K562 (cell line): Measurements from ENCODE around the gene GBF1. TPM values are rescaled to one million over a fixed set of nuclear protein-coding genes. Genes with fewer than 3 reads are reported as not detected.

Experiments used
- ATAC-seq: fragments of 200-7000 bp; cut with Tn5 transposase; 3 replicates; pipeline ENCODE4 v1.9.1; 2020; ENCODE audit warnings: moderate library complexity
- BruUV-seq: library from RNA; stranded (reverse); fragments of 400-500 nt; replicated peaks from 2 replicates; lab custom pipeline; 2021; lab: Mats Ljungman, UMichigan
- CTCF ChIA-PET: fragments of 300-600 bp; formaldehyde crosslinking; extraction: SDS; loops from one replicate; lab custom pipeline; 2021; ENCODE audit warnings: low intra/inter-chr PET ratio; lab: Yijun Ruan, JAX
- POLR2A ChIA-PET: fragments of 300-600, 350-650 bp; sonication (Branson Sonifier 250); formaldehyde crosslinking; extraction: SDS; loops from one replicate; lab custom pipeline; 2021; ENCODE audit warnings: antibody characterized with exemption, inconsistent platforms; lab: Yijun Ruan, JAX
- DNase-seq, 4 experiments: peaks; one replicate each; pipeline versions ENCODE4 v3.0.0 to v3.0.0-alpha.2; 2011 to 2018; ENCODE audit warnings: low spot score in 3 of 4, mixed read lengths in 3 of 4; ENCODE audit errors: extremely low read depth in 1 of 4
- FAIRE-seq: peaks from 2 replicates; lab custom pipeline; 2011; peaks lifted over from hg19 to GRCh38; lab: Jason Lieb, UNC
- H2AFZ ChIP-seq: 2 replicates; pipeline ENCODE4 v1.6.0; 2011; ENCODE audit warnings: low read depth, low read length, control low read depth, inconsistent platforms
- H3K27ac ChIP-seq: fragments of 200-600 bp; 3 replicates; pipeline ENCODE4 v1.8.0; 2011; ENCODE audit warnings: low read depth, mild to moderate bottlenecking, control low read depth, inconsistent platforms, low read length, moderate library complexity, mixed read lengths; ENCODE audit errors: extremely low read depth
- H3K27me3 ChIP-seq, 2 experiments: fragments of 300-600 bp in 1 of 2; 2 replicates in 1 of 2; 3 replicates in 1 of 2; pipeline versions ENCODE4 v1.6.0 to v1.8.0; 2011; ENCODE audit warnings: inconsistent platforms in 2 of 2, low read length in 2 of 2, mild to moderate bottlenecking in 1 of 2, mixed read lengths in 1 of 2, moderate library complexity in 1 of 2; ENCODE audit not compliant: control insufficient read depth in 2 of 2, insufficient read depth in 2 of 2
- H3K36me3 ChIP-seq: fragments of 300-600 bp; 3 replicates; pipeline ENCODE4 v1.8.0; 2011; ENCODE audit warnings: mild to moderate bottlenecking, low read length, inconsistent platforms; ENCODE audit not compliant: control insufficient read depth, insufficient read depth
- H3K4me1 ChIP-seq, 2 experiments: fragments of 200-600 bp in 1 of 2; replicated peaks in 1 of 2; 2 replicates in 1 of 2; 3 replicates in 1 of 2; pipeline versions ENCODE4 v1.5.1 to v1.8.0; 2011; ENCODE audit warnings: inconsistent platforms in 2 of 2, low read length in 2 of 2, mild to moderate bottlenecking in 1 of 2, mixed read lengths in 1 of 2, moderate library complexity in 1 of 2; ENCODE audit not compliant: control insufficient read depth in 2 of 2, insufficient read depth in 2 of 2
- H3K4me2 ChIP-seq: 2 replicates; pipeline ENCODE4 v1.6.1; 2011; ENCODE audit warnings: low read length, control low read depth, inconsistent platforms, mixed read lengths; ENCODE audit not compliant: insufficient read depth
- H3K4me3 ChIP-seq: fragments of 200-600 bp; sonication (generic), shearing (Covaris generic); 2 replicates; pipeline ENCODE4 v1.5.1; 2016; ENCODE audit warnings: control low read depth, inconsistent platforms
- H3K79me2 ChIP-seq: fragments of 200-600 bp; 3 replicates; pipeline ENCODE4 v1.8.0; 2011; ENCODE audit warnings: low read length, inconsistent platforms; ENCODE audit not compliant: control insufficient read depth, insufficient read depth
- H3K9ac ChIP-seq, 2 experiments: 2 replicates each; pipeline versions ENCODE4 v1.6.0 to v1.6.1; 2011; ENCODE audit warnings: low read depth in 2 of 2, low read length in 2 of 2, control low read depth in 1 of 2, inconsistent platforms in 1 of 2, mild to moderate bottlenecking in 1 of 2, mixed read lengths in 1 of 2; ENCODE audit not compliant: insufficient read depth in 1 of 2
- H3K9me1 ChIP-seq: one replicate; pipeline ENCODE4 v1.6.0; 2011; ENCODE audit warnings: inconsistent platforms, mild to moderate bottlenecking, low read length, moderate library complexity; ENCODE audit not compliant: control insufficient read depth, insufficient read depth
- H3K9me3 ChIP-seq: replicated peaks from 2 replicates; pipeline ENCODE4 v1.5.1; 2011; ENCODE audit warnings: low read depth, low read length, inconsistent platforms; ENCODE audit not compliant: control insufficient read depth, insufficient read depth
- H4K20me1 ChIP-seq: replicated peaks from 2 replicates; pipeline ENCODE4 v1.6.1; 2011; ENCODE audit warnings: low read length, inconsistent platforms, mixed read lengths; ENCODE audit not compliant: control insufficient read depth, insufficient read depth
- LCOR ChIP-seq: sonication (generic); formaldehyde crosslinking; IDR thresholded peaks from 2 replicates; pipeline ENCODE4 v1.8.0; 2022; ENCODE audit warnings: mild to moderate bottlenecking, missing genetic modification reagents
- SIRT6 ChIP-seq: IDR thresholded peaks from one replicate; pipeline ENCODE4 v1.6.1; 2012; ENCODE audit warnings: low read depth, mild to moderate bottlenecking, control low read depth, inconsistent platforms, low read length, moderate library complexity
- SRSF3 ChIP-seq: fragments of 200-400 bp; formaldehyde crosslinking; IDR thresholded peaks from 2 replicates; pipeline ENCODE4 v1.6.1; 2016; ENCODE audit warnings: mild to moderate bottlenecking, low read length, moderate library complexity; ENCODE audit not compliant: insufficient read depth
- WGBS: fragments of 100-300 bp; shearing (Covaris generic); methylation state at CpG from one replicate; pipeline ENCODE4 v1.1.6; 2016; ENCODE audit warnings: low coverage, mixed read lengths; ENCODE audit not compliant: insufficient coverage; ENCODE audit errors: missing lambda C conversion rate; 5-methylcytosine and 5-hydroxymethylcytosine counted together
- in situ Hi-C: fragments of 300-500 bp; cut with MboI; formaldehyde crosslinking; loops from 4 replicates; pipeline ENCODE4 v1.15.0; 2018; ENCODE audit warnings: inconsistent platforms, mixed read lengths
- intact Hi-C: fragments of 100-400 bp; cut with micrococcal nuclease; formaldehyde crosslinking; loops from 2 replicates; pipeline ENCODE4 v1.14.2; 2022
- polyA plus RNA-seq, 8 experiments: library from polyadenylated mRNA; depleted of rRNA in 4 of 8; stranded (reverse) in 5 of 8; unstranded in 3 of 8; fragments of >200 nt; fragmentation: Nextera tagmentation in 2 of 8; fragmentation: Illumina TruSeq in 1 of 8; extraction: Ambion mirVana in 2 of 8; extraction: Trizol in 1 of 8; gene quantifications; 2 replicates each; pipeline versions ENCODE4 v1.2.1 to v1.2.3, GENCODE V29; 2011 to 2014; ENCODE audit warnings: inconsistent platforms in 1 of 8, missing spikeins in 1 of 8
- total RNA-seq, 7 experiments: library from RNA; depleted of rRNA in 6 of 7; stranded (reverse); fragments of >200 nt in 6 of 7; fragmentation: Illumina TruSeq in 2 of 7; extraction: Trizol in 2 of 7; gene quantifications; 2 replicates each; pipeline versions ENCODE4 v1.2.1 to v1.2.3, GENCODE V29; 2011 to 2021; ENCODE audit warnings: low replicate concordance in 1 of 7
- TF ChIP-seq, protein P1 (sequence below), 2 experiments: fragments of 450-650 bp in 1 of 2; sonication (generic) in 1 of 2; formaldehyde crosslinking in 1 of 2; IDR thresholded peaks in 1 of 2; conservative IDR thresholded peaks in 1 of 2; 2 replicates each; pipeline versions ENCODE4 v1.6.1 to v1.8.1; 2016 to 2023; ENCODE audit warnings: mild to moderate bottlenecking in 2 of 2, moderate library complexity in 2 of 2, inconsistent platforms in 1 of 2, missing genetic modification reagents in 1 of 2
- TF ChIP-seq, protein P2 (sequence below): fragments of 250-450 bp; sonication (Bioruptor Pico); IDR thresholded peaks from 2 replicates; pipeline ENCODE4 v1.5.0; 2022; ENCODE audit warnings: mild to moderate bottlenecking

GBF1 gene
- total and polyA plus RNA-seq, 9 of the 15 experiments (the other 6 are each of a cell fraction or from before 2014, with no cell fraction given), result 0.69 to 28.0 (median 10.3) TPM

DNA sequence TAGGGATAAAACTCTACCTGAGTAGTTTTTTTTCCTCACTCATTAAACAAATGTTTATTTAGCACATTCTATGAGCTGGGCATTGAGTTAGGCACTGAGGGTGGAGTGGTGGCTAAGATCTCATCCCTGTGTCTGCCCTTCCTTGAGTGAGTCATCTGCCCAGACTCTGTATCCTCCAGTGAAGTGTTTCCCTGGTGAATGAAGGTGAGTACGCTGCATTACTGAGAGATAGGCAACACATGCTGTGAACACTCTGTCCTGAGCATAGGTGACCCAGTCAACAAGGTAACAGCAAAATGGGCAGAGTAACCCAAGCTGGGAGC is 9.8 kb upstream of the GBF1 start:
- ChIA-PET POLR2A (interaction anchor here (0.6 kb wide), 1 partner anchor 91 kb away, joined by 4 read pairs; no protein-coding TSS in a partner anchor), CTCF (no interaction called here)
- BruUV-seq, result no TSS peak
- Histone ChIP-seq H3K9ac (0 out of 4 replicates have a peak overlapping the region, but pooled peaks of 1 of the 2 experiments have one; percentile 26), H3K9me3 (no peaks in the 10 kb centered on the region), H3K4me2 (no peak overlapping the region), H3K27me3 (peaks cover 0 to 3% of the 10 kb centered on the region in 2 experiments; a peak in 1 of 5 replicates), H3K9me1 (no peaks in the 10 kb centered on the region), H3K4me1 (peaks cover 4 to 19% of the 10 kb centered on the region in 2 experiments; a peak in 3 of 5 replicates), H3K79me2 (no peaks in the 10 kb centered on the region), H4K20me1 (no peaks in the 10 kb centered on the region), H3K36me3 (no peaks in the 10 kb centered on the region), H3K4me3 (no peak overlapping the region), H2AFZ (no peak overlapping the region)
- in situ Hi-C loops, result loop anchor here (25.0 kb wide), 1 partner anchor 352 kb away; no protein-coding TSS in a partner anchor
- WGBS, result 83% methylated on average over 1 of the region's 1 CpG
- intact Hi-C loops, result no loop called here
- TF ChIP-seq LCOR (CRISPR knock-in tag), result no peak
- TF ChIP-seq SRSF3, result no peak
- no peak for TF ChIP-seq SIRT6
- TF ChIP-seq, protein P1, sequence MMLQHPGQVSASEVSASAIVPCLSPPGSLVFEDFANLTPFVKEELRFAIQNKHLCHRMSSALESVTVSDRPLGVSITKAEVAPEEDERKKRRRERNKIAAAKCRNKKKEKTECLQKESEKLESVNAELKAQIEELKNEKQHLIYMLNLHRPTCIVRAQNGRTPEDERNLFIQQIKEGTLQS (IDR thresholded peaks at IDR 0.05), result 0 out of 2 replicates have a peak, but pooled peaks have one; percentile 13
- TF ChIP-seq, protein P1 (CRISPR knock-in tag; conservative IDR thresholded peaks at IDR 0.05), result no peak
- TF ChIP-seq, protein P2, sequence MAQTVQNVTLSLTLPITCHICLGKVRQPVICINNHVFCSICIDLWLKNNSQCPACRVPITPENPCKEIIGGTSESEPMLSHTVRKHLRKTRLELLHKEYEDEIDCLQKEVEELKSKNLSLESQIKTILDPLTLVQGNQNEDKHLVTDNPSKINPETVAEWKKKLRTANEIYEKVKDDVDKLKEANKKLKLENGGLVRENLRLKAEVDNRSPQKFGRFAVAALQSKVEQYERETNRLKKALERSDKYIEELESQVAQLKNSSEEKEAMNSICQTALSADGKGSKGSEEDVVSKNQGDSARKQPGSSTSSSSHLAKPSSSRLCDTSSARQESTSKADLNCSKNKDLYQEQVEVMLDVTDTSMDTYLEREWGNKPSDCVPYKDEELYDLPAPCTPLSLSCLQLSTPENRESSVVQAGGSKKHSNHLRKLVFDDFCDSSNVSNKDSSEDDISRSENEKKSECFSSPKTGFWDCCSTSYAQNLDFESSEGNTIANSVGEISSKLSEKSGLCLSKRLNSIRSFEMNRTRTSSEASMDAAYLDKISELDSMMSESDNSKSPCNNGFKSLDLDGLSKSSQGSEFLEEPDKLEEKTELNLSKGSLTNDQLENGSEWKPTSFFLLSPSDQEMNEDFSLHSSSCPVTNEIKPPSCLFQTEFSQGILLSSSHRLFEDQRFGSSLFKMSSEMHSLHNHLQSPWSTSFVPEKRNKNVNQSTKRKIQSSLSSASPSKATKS (CRISPR knock-in tag), result no peak
- TF ChIP-seq, all 486 proteins: peak for 1
- ATAC-seq (no peak), DNase-seq (no peak), FAIRE-seq (no peak)
- H3K27ac ChIP-seq, result no peak overlapping the region
